Measurements from ENCODE around the gene GHR. TPM values are rescaled to one million over a fixed set of nuclear protein-coding genes. Genes with fewer than 3 reads are reported as not detected.

Gene GHR
- polyA plus RNA-seq, 3 donors = not detected

GRCh38 chr5:42490831-42491230 is 67.6 kb downstream of the GHR start:
- WGBS (ENCODE audit: insufficient coverage) = no CpG with 5 or more reads among the region's 2 CpGs
- Histone ChIP-seq H3K4me2 (replicated peaks; ENCODE audit: extremely low read depth, low read length, poor library complexity, severe bottlenecking) (no peak overlapping the region), H3K4me1 (ENCODE audit: control insufficient read depth in 1 of 2, insufficient read depth in 2 of 2, low read length in 2 of 2) (no peaks in the 10 kb centered on the region), H3K9me3 (replicated peaks in 1 of 2; ENCODE audit: control insufficient read depth in 1 of 2, insufficient read depth in 1 of 2, low read length in 2 of 2) (no peaks in the 10 kb centered on the region), H3K9ac (ENCODE audit: insufficient read depth, low read length, poor library complexity, severe bottlenecking) (no peak overlapping the region), H3K36me3 (replicated peaks in 1 of 2; ENCODE audit: control insufficient read depth in 1 of 2, insufficient read depth in 2 of 2, low read length in 2 of 2) (no peaks in the 10 kb centered on the region), H4K20me1 (ENCODE audit: insufficient read depth, low read length) (no peaks in the 10 kb centered on the region), H2AFZ (ENCODE audit: insufficient read depth, low read depth, low read length, poor library complexity, severe bottlenecking) (no peak overlapping the region), H3K4me3 (replicated peaks in 1 of 3; ENCODE audit: low read depth in 2 of 3, low read length in 3 of 3) (no peak overlapping the region), H3K79me2 (ENCODE audit: insufficient read depth, low read length) (no peaks in the 10 kb centered on the region), H3K27ac (ENCODE audit: low read depth in 1 of 2, low read length in 2 of 2) (no peak overlapping the region), H3K27me3 (ENCODE audit: control insufficient read depth in 2 of 2, insufficient read depth in 2 of 2, low read length in 2 of 2) (no peaks in the 10 kb centered on the region)
- Mint-ChIP-seq H3K4me1 (no peaks in the 10 kb centered on the region), H3K36me3 (no peaks in the 10 kb centered on the region), H3K27me3 (ENCODE audit: low read depth in 3 of 3) (no peaks in the 10 kb centered on the region), H3K4me3 (no peak overlapping the region), H3K9me3 (peaks cover 0 to 8% (median 0%) of the 10 kb centered on the region in 7 donors), H3K27ac (no peak overlapping the region)
- no peak for TF ChIP-seq CTCF (IDR thresholded peaks at IDR 0.05)
- intact Hi-C loops (cut with micrococcal nuclease) = no loop called here
- no peak for DNase-seq

GRCh38 chr5:42491699-42492098 is 68.5 kb downstream of the GHR start:
- H2AFZ ChIP-seq (ENCODE audit: insufficient read depth, low read depth, low read length, poor library complexity, severe bottlenecking) = no peak overlapping the region
- Mint-ChIP-seq H3K27me3 (ENCODE audit: low read depth in 3 of 3) (no peaks in the 10 kb centered on the region), H3K36me3 (no peaks in the 10 kb centered on the region), H3K4me1 (no peaks in the 10 kb centered on the region), H3K4me3 (no peak overlapping the region), H3K27ac (no peak overlapping the region), H3K9me3 (peaks cover 0 to 5% (median 0%) of the 10 kb centered on the region in 7 donors)
- H4K20me1 ChIP-seq (ENCODE audit: insufficient read depth, low read length) = no peaks in the 10 kb centered on the region
- no peaks in the 10 kb centered on the region for H3K4me1 ChIP-seq (ENCODE audit: control insufficient read depth in 1 of 2, insufficient read depth in 2 of 2, low read length in 2 of 2)
- no peak overlapping the region for H3K9ac ChIP-seq (ENCODE audit: insufficient read depth, low read length, poor library complexity, severe bottlenecking)
- TF ChIP-seq CTCF (IDR thresholded peaks at IDR 0.05) = no peak
- H3K4me3 ChIP-seq (replicated peaks in 1 of 3; ENCODE audit: low read depth in 2 of 3, low read length in 3 of 3) = no peak overlapping the region
- intact Hi-C loops (cut with micrococcal nuclease) = no loop called here
- no peaks in the 10 kb centered on the region for H3K36me3 ChIP-seq (replicated peaks in 1 of 2; ENCODE audit: control insufficient read depth in 1 of 2, insufficient read depth in 2 of 2, low read length in 2 of 2)
- no peaks in the 10 kb centered on the region for H3K9me3 ChIP-seq (replicated peaks in 1 of 2; ENCODE audit: control insufficient read depth in 1 of 2, insufficient read depth in 1 of 2, low read length in 2 of 2)
- H3K79me2 ChIP-seq (ENCODE audit: insufficient read depth, low read length) = no peaks in the 10 kb centered on the region
- WGBS (ENCODE audit: insufficient coverage) = 86% methylated on average over 2 of the region's 3 CpGs
- no peak overlapping the region for H3K27ac ChIP-seq (ENCODE audit: low read depth in 1 of 2, low read length in 2 of 2)
- no peak for DNase-seq
- H3K4me2 ChIP-seq (replicated peaks; ENCODE audit: extremely low read depth, low read length, poor library complexity, severe bottlenecking) = no peak overlapping the region
- no peaks in the 10 kb centered on the region for H3K27me3 ChIP-seq (ENCODE audit: control insufficient read depth in 2 of 2, insufficient read depth in 2 of 2, low read length in 2 of 2)
